Measurements from ENCODE around the gene RSPH4A.
"Not testable (repeated sequence)": the region's sequence is repeated elsewhere in the genome, so short reads cannot be mapped to it uniquely, and the experiment has no call there.

The RSPH4A gene

DNA sequence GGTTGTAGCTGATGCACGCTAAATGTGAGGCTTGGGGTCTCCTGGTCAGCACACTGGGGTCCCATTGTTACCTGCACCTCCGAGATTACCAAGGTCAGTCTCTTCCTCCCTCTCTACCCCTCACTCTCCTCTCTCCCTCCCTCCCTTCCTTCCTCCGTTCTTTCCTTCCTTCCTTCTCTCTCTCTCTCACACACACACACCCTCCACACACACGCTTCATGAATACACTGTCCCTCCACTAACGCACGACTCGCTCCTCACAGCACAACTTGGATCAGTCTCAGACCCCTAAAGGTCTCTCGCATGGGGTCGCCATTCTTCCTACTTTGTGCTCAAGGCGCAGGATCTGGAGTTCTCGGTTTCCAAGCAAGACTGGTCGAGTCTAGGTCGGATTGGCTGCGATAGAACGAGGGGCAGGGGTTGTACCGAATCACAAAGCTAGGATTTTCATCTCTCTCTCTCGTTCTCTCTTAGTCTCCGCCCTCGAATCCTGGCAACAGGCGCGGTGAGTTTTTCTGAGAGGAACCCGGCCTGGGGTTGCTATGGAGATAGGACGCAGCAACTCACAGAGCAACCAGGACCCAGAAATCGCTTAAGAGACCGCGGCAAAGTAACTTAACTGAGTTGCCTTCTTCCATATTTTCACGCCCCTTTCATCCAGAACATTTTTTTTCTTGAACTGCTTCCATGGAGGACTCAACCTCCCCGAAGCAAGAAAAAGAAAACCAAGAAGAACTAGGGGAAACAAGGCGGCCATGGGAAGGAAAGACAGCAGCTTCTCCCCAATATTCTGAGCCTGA lies at the start of gene RSPH4A:
TSS of gene RSPH4A (plus strand) at position 543 of the 800 bp plus-strand sequence. CDS start at position 688, 145 bp downstream.
- DNase-seq: peak; percentile 94

DNA sequence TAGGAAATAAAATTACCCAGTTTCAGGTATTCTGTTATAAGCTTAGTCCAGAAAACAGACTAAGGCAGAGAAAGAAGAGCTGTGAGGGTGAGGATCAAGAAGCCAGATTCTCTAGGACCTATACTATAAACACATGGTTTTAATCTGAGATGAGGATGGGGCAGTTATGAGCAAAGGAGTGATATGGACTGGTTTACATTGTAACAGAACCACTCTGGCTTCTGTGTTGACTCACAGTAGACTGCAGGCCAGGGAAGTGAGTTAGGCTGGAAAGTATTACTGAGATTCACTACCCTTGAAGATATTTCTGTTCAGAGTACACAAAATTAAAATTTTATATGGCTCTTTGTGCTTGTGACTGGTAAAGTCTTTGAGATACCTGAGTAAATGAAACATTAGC lies 48.2 kb upstream of the RSPH4A start:
- DNase-seq: no peak

DNA sequence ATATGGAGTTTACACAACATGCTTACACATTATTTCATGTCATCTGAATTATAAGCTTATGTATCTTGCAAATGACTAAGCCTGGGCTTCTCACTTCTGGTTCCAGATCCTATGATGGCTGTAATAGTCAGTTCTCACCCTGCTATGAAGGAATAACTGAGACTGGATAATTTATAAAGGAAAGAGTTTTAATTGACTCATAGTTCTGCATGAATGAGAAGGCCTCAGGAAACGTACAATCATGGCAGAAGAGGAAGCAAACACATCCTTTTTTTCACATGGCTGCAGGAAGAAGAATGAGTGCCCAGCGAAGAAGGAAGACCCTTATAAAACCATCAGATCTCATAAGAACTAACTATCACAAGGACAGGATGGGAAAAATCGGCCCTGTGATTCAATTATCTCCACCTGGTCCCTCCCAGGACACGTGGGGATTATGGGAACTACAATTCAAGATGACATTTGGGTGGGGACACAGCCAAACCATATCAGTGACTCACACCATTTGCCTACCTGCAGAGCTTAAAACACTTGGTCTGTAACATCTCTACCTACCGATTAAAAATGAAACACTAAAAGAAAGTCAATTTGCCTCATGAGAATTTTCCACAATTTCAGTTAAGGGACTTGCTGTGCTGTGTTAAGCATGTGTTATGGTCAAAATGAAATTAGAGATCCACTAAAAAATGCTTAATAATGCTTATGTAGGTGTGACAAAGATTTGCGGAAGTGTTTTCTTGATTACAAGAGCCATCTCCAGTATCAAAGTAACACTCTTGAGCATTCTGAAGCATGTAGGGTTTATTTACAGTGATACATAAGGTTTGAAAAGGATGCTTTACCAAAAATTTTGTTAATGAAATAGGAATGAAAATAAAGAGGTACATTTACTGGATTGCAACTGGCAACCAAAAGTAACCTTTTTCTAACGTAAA lies 47.2 kb upstream of the RSPH4A start:
- DNase-seq: peak; percentile 18

DNA sequence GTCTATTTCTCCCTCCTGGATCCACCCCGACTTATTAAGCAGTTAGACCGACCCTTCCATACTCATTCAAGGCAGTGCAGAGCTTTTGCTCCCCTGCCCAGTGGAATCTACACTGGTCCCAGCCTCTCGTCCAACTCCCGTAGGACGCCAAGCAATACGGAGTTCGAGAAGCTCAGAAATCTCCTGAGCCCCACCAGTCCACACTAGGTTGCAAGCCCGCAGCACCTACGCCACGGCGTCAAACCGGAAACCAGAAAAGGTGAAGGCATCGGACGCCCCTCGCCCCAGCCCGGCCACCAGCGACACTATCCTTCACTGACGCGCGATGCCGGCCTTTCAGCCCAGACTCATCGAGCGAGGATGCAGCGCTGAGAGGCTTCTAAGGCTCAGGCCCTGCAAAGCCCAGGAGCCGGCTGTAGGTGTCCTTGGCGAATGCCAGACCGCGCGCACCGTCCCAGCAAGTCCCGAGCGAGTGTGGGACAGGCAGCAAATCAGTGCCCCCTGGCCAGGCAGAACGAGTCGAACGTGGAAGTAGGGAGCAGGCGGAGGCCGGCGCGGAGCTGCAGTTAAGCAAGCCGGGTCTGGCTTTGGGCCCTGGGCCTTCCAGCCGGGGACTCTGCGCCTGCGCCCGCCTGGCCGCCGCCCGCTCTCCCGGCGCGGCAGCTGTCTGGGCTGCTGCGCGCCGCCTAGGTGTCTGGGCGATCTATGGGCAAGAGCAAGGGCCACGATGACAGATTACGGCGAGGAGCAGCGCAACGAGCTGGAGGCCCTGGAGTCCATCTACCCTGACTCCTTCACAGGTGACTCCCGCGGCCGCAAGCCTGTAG lies 45.2 kb upstream of the RSPH4A start, which contains the start of gene RWDD1:
TSS of gene RWDD1 (plus strand) at position 649 of the 827 bp plus-strand sequence. CDS start at position 728, 79 bp downstream.
- DNase-seq: peak; percentile 96

DNA sequence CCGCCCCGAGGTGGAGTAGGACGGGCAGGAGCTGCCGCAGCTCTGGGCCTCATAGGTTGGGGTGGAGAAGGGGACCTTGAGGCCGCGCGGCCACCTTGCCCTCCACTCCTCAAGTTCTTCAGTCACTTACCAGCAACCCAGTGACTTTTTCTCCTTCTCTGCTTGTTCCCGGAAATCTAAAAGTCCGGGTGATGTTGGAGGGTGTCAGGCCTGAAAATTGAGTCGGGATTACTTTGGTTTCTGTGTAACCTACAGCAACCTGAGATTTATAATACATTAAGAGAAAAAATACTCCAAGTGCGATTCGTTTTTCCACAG lies 44.6 kb upstream of the RSPH4A start:
- no peak for DNase-seq

DNA sequence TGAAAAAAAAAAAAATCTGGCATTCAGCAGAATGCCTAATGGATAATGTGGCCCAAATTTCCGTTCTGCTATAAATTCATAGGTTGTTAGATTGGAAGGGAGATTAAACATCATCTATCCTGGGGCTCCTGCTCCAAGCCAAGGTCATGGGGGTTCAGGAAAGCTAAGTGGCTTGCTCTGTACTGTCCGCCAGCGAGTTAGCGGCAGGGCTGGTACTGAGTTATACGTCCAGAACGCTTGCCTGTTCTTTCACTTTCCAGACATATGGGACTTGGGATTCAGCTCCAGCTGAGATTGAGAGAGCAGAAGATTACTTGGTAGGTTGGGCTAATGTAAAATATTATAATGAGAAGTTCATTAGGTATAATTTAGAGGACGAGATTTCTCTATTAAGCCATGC lies 44.1 kb upstream of the RSPH4A start:
- peak; percentile 50 for DNase-seq

DNA sequence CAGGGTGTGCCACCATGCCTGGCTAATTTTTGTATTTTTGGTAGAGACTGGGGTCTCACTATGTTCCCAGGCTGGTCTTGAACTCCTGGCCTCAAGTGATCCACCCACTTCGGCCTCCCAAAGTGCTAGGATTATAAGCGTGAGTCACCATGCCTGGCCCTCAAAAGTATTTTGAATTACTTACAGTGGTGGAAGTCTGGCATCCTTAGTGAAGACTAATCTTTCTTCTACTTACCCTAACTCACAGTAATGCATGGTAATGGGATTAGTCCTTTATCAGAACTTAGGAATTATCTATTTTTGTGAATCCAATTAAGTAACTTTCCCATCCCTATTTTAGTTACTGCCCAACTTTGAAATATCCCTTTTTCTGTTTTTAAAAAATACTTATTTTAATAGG lies 41.1 kb upstream of the RSPH4A start:
- no peak for DNase-seq

DNA sequence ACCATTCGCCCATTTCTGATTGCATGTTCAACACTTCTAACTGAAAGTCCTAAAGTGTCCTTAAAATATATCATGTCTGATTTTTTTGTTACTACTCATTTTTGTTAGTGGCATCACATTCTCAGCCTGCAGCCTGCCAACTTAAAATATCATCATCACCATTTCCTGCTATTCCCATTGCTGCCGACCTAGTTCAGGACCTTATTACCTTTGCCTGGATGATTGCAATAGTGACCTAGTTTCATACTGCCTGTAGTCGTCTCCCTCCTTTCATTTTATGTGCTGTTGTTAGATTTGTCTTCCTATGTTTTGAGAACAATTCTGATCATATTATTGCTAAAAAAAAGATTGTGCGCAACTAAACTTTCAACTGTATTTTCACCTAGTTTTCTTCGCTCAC lies 38.8 kb upstream of the RSPH4A start:
- no peak for DNase-seq

DNA sequence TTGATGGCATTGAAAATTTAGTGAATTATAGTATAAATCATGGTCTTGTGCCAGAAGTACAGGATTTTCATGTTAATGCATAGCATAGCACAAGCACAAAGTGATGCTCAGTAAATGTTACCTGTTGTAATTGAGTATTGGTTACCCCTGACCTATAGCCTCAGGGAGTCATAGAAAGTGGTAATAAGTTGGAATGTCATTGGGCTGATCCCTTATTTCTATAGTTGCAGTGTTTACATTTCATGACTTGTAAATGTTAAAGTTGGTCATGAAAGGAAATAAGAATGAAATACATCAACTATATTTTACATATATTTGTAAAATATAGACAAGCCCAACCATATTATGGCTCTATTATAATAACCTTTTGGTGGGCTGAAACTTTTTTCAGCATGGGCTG lies 37.9 kb upstream of the RSPH4A start:
- no peak for DNase-seq

DNA sequence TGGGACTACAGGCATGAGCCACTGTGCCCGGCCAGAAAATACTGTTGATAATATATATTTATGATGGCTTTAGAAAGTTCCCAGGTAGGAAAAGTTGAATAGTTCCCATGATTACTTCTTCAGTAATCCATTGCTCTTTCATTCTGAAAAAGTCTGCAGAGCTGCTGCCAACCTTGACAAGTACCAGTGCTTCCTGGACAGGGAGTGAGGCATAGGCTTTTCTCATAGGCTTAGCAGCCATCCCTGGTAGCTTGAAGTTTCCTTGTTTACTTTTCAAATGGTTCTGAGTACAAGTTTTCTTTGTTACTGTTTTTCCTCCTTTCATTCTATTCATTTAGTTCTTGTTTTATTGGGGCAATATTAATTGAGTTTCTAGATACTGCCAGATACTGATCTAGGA lies 37.1 kb upstream of the RSPH4A start:
- DNase-seq: no peak

DNA sequence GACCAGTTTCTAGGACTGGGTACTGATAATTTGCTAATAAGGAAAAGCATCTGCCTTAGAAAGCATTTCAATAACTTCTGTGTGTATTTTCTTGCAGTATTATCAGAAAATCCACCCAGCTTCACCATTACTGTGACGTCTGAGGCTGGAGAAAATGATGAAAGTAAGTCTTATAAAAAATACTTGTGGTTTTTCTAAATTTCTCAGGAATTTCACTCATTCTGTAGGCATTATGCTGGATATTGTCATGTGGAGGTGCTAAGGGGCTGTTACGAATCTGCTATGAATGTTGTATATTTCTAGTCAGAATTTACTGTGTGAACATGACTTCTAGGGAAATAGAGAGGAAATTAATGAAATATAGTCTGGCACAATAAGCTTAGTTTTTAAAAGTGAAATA lies 36.1 kb upstream of the RSPH4A start:
- DNase-seq: no peak

DNA sequence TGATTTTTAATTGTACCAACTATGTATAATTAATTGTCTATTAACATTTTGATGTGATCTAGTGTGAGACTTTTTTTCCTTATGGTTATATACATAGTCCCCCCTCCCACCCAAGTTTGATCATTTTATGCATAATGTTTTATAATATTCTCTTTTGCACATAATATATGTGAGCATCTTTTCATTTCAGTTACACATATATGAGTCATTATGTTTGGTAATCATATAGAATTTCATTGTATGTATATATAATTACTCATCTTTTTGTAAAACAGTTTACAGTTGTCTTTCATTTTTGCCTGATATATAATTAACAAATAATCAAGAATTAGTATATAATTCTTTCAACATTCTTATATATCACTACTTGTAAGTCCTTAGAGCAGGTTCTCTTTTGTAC lies 30.0 kb upstream of the RSPH4A start:
- no peak for DNase-seq

DNA sequence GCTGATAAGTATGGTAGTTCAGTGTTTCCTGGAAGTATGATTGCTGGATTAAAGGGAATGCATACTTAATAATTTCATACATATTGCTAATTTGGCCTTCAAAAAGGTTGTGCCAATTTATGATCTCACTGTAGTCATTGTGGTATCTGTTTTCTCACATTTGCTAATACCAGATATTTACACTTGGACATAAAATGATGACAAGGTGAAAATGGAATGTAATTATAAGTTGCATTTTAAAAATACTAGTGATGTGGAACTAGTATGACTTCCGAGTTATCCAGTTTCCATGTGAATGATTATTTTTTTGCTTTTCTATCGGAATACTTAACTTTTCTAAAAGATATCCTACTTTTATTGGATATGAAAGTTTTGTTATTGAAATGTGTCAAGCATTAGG lies 29.5 kb upstream of the RSPH4A start:
- no peak for DNase-seq

DNA sequence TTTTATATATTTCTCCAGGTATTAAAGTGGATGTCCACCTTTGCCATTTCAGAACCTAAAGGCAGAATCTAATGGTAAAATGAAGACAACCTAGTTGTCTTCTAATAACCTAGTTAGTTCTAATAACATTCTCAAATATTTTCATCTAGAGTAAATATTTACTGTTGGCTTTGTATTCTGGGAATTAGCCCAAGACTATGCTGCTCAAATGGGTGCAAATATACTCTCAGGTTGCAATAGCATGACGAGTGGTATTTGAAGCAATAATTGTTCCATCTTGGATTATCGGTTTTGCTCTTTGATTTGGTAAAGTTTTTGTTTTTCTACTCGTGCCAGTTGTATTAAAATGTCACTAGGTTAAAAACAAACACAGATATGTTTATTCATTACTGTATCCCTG lies 21.0 kb upstream of the RSPH4A start:
- DNase-seq: no peak

DNA sequence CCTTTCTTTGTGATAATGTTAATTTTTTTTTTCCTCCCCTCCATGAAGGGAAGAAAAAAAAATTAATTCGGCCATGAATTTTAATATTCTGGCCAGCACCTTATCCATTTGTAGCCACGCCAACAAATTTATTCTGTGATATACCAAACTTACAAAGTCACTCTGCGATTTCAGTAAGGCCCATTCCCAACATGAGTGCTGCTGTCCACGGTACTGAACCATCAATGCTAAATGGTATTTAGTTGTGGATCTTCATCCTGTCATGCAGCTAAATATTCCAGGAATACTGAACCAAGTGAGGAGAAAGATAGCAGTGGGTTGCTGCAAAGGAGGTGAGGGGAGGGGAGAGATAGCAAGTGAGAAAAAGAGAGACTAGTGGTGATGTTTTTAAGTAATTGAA lies 19.5 kb upstream of the RSPH4A start:
- DNase-seq: no peak

DNA sequence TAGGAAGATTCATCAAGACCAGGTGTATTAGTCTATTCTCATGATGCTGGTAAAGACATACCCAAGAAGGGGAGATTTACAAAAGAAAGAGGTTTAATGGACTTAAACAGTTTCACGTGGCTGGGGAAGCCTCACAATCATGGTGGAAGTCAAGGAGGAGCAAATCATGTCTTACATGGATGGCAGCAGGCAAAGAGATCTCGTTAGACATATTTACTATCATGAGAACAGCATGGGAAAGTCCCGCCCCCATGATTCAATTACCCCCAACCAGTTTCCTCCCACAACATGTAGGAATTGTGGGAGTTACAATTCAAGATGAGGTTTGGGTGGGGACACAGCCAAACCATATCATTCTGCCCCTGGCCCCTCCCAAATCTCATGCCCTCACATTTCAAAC lies 12.4 kb upstream of the RSPH4A start:
- DNase-seq: not testable (repeated sequence)

DNA sequence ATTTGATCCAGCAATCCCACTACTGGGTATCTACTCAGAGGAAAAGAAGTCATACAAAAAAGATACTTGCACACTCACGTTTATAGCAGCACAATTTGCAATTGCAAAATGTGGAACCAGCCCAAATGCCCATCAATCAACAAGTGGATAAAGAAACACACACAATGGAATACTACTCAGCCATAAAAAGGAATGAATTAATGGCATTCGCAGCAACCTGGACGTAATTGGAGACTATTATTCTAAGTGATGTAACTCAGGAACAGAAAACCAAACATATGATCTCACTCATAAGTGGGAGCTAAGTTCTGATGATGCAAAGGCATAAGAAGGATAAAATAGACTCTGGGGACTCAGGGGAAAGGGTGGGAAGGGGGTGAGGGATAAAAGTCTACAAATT lies 11.4 kb upstream of the RSPH4A start:
- DNase-seq: not testable (repeated sequence)

DNA sequence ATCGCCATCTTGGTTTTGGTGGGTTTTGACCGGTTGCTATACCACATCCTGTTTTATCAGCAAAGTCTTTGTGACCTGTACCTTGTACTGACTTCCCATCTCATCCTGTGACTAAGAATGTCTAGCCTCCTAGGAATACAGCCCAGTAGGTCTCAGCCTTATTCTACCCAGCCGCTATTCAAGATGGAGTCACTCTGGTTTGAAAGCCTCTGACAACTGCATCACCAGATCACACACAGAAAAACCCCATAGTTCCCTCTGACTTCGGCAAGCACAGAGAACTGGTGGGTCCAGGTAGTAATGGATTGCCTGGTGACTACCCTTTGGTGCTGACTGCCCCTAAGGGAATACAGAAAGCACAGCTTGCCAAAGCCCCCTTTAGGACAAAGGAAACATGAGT lies 10.3 kb upstream of the RSPH4A start:
- DNase-seq: no peak

DNA sequence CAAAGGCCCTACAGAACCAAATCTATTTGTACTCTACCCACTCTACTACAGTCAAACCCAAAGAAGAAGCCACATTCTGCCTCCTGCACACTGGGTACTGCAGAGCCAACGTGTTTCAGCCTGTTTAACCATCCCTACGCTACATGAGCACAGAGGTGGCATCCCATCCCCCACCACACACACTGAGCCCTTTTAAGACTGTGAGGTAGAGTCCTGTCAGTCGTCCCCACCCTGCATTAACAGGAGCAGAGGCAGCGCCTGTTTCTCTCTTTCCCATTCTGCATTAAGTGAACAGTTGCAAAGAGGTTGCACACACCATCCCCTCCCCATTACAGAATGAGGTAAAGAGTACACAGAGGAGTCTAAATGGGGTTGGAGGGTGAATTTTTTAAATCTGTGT lies 5.2 kb upstream of the RSPH4A start:
- peak; percentile 5 for DNase-seq

DNA sequence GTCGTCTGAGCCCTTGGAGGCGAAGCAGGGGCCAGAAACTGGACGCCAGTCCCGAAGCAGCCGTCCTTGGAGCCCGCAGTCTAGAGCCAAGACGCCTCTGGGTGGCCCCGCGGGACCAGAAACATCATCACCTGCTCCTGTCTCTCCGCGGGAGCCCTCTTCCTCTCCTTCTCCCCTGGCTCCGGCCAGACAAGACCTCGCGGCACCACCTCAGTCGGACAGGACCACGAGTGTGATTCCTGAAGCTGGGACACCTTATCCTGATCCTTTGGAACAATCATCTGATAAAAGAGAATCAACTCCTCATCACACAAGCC lies 416 bp downstream of the RSPH4A start:
- peak; percentile 39 for DNase-seq

DNA sequence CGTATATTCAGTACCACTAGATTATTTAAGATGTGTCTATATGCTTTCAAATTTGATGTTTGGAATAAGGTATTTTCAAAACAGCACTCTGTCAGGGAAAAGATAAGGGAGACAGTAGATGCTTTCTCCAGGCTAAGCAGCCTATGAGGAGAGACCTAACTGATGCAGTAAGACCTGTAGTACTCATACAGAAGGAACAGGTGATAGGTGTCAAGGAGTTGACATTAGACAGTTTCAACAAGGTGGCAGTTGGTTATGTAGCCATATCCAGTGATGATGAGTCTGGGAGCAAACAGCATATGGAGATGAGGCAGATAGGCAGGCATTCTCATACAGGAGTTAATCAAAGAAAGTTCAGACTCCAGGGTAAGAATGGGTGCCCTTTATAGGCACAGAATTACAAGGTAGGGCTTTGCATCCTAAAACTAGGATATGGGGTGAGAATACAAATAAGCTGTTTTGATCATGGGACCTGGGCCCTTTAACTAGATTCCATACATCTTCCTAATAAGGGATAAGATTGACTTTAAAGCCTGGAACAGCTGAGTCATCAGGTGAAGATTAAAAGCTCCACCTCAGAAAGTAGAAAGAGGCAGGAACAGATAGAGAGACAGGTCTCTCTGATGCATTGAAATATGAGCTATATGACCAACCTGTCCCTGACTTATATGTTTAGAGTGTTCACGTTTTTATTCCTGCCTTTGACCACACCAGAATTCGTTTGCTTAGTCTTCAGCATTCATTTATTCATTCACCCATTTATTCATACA lies 7.9 kb downstream of the RSPH4A start:
- DNase-seq: no peak

DNA sequence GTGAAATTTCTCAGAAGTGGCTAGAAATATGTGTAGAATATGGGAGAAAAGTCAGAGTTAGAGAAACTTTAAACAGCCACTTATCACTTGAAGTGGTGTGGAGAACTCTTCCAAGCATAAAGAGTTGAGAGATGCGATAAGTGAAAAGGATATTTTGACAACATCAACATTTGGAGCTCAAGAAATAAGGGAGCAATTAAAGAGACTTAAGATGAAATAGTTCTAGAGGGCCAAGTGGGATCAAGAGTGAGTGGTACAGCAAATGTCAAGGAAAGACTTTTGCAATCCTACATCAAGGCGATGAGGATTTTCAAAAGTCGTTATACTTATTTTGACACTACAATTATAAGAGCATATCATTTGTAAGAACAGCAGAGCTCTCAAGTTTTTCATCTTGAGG lies 9.6 kb downstream of the RSPH4A start:
- DNase-seq: no peak

DNA sequence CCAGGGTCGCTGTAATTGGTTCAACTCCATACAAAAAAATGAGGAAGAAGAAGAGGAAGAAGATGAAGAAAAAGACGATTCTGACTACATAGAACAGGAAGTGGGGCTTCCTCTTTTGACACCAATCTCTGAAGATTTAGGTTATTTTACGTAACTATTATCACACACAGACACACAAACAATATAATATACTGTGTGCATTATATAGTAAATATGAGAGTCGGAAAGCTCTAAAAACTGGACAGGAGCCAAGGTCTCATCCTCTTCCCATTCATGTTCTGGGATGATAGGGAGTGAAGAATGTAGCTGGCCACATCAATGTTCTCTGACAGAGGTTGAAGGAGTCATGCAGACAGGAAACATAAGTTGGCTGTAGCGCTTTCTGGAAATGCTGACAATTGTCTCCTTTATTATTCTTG lies 13.3 kb downstream of the RSPH4A start:
- DNase-seq: no peak

Data from NCI-H69 (cell line).